Inflammatory macrophage treated with lipopolysaccharide for 4 hours (primary cell): ENCODE results near the gene POU6F2.
"Not testable (repeated sequence)": the region's sequence is repeated elsewhere in the genome, so short reads cannot be mapped to it uniquely, and the experiment has no call there.

ENCODE experiments used
- DNase-seq: peaks from one replicate; pipeline ENCODE4 v3.0.0-alpha.2; 2020

POU6F2 gene

DNA sequence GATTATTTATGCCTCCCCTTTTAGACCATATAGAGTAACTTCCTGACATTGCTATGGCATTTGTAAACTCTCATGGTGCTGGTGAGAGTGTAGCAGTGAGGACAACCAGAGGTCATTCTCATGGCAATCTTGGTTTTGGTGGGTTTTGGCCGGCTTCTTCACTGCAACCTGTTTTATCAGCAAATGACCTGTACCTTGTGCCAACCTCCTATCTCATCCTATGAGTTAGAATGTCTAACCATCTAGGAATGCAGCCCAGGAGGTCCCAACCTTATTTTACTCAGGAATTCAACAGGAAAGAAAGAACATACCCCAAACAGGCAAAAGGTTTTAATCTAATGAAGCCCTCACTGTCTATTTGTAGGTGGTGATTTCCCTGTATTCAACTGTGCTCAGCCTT is 383.1 kb downstream of the POU6F2 start:
- no peak for DNase-seq

DNA sequence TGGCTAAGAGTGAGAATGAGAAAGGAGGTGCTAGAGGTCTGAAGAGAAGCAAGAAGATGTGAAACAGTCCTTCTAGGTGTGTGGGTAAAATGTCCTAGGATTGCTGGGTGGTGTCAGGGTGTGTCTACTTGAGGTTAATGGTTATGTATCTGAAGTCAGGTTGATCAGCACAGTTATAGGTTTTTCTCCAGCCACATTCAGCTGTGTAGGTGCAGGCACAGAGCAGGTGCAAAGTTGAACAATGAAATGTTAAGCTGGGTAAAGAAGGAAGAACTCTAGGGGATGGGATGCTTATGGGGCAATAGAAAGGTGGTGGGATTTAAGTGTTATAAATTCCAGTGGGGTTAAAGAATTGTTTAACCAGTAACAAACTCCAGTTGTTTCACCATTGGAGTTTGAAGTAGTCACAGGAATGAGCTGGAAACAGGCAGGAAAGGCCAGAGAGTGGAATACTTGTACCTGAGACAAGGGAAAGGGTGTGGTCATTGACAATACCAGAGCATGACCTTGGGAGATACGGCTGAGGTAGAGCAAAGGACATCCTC is 388.1 kb downstream of the POU6F2 start:
- DNase-seq, result no peak

DNA sequence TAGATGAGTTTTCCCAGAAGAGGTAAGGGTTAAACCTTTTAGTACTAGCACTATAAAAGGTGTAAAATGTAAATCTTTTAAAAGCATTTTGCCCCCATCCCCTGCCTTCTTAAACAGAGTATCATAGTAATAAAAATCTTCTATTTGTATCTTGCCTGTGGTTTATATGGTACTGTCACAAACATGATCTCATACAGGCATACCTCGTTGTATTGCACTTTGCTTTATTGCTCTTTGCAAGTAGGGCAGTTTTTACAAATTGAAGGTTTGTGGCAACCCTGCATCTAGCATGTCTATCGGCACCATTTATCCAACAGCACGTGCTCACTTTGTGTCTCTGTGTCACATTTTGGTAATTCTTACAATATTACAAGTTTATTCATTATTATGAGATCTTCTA is 389.7 kb downstream of the POU6F2 start:
- DNase-seq, result no peak

DNA sequence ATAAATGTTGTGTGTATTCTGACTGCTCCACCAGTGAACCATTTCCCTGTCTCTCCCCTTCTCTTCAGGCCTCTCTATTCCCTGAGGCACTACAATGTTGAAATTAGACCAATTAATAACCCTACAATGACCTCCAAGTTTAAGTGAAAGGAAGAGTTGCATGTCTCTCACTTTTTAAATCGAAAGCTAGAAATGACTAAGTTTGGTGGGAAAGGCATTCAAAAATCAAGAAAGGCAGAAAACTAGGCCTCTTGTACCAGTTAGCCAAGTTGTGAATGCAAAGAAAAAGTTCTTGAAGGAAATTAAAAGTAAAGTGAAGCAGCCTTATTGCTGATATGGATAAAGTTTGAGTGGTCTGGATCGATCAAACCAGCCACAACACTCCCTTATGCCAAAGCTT is 390.2 kb downstream of the POU6F2 start:
- no peak for DNase-seq

DNA sequence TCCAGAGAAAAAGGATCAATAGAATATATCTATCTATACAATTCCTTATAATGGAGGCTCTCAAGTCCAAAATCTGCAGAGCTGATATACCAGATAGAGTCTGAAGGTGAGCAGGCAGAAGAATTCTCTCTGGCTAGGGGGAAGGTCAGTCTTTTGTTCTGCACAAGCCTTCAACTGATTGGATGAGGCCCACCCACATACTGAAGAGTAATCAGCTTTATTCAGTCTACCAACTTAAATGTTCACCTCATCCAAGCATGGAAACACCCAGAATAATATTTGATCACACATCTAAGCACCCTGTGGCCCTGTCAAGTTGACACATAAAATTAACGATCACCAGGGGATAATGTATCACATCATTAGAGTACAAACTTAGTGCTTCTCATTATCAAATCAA is 394.7 kb downstream of the POU6F2 start:
- no peak for DNase-seq

DNA sequence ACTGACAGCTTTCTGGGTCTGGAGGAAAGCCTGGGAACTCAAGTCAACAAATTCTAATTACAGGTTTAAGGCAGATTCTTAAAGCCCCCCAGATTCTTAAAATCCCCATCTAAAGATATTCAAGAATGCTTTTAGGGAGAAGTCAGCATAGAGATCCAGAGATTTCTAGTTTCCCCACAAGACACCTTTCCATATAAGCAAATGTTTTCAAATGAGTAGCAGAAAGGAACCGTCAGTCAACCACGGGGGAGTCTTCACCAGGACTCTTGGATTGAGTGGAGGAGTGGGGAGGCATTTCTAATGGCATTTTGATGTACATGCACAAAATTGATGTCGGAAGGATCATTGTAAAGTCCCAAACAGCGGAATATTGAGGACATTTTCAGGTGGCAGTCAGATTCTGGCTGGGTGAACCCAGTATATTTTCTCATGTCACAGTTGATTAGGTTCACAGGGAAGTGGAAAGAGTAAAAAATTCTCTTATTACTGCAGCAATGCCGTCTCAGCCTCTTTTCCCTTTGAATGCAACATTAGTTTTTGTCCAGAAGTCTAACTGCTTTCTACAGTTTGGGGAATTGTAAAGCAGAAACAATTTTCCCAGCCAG is 396.8 kb downstream of the POU6F2 start:
- no peak for DNase-seq

DNA sequence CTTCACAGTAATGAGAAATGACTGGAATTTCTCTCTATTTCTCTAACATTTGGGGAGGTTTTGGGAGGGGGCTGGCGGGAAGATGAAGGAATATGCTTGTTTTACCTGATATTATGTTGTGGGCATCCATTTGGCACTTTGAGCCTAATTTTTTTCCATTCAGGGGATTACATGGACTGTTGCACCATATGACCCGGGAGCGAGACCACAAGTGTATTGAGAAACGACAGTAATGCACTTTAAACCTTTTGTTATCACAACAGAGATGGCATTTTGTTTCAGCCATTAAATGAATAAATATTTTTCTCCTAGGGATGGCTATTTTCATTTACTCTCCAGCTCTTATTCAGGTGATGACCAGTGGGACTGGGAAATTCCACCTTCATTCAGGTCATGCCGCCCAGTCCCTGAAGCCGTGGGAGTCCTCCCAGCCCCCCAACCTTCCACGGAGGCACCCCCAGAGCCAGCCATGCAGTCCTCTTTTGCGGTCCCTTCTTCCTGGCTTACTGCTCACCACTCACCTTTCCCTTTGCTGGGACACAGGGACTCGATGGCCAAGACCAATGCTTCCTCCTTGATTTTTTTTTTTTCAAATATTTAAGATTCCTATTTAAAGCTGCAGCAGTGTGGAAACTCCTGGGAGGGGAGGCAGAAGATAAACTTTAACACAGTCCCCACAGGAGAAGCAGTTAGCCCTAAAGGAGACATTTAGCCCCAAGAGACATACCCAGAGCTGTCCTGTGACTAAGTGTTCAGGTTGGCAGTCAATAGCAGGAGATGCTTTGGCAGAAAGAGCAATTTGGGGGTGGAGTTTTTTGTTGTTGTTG is 397.6 kb downstream of the POU6F2 start:
- DNase-seq, result no peak

DNA sequence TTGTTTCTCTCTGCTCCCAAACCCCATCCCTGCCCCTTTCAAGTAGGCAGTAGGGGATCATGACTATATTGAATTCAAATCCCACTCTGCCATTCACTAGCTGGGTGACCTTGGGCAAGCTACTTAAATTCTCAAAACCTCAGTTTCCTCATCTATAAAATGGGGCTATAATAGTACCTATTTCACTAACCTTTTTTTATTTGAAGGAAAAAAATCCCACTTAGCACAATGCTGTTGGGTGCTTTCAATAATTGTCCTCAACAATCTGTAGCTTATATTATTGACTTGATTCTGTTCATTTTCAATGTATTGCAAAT is 398.1 kb downstream of the POU6F2 start:
- no peak for DNase-seq

DNA sequence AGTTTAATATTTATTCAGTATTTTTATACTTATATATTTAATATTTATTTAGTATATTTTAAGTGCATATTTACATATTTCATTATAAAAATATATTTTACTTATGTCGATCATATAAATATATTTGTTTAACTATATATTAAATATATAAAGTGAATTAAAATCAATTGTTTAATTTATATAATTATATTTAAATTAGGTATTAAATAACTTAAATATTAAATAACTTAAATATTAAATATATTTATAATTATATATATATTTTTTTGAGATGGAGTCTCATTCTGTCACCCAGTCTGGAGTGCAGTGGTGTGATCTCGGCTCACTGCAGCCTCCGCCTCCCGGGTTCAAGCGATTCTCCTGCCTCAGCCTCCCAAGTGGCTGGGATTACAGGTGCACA is 399.2 kb downstream of the POU6F2 start:
- DNase-seq, result not testable (repeated sequence)

DNA sequence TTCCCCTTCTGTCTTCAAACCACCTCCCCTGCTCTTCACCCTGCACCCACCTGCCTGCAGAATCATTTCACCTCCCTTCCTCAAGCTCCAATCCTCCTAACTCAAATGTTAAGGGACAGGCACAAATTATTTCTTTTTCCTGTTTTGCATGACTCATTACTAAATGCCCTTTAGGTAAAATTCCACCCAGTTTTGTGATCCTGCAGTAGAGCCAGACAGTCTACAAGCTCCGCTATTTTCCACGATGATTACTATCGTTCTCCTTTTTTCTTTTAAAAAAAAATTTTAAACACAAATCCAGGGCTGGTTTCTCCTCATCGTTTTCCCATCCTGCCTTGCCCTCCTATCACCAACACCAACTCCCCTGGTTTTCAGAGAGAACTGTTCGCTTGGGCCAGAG is 401.7 kb downstream of the POU6F2 start:
- DNase-seq, result no peak

DNA sequence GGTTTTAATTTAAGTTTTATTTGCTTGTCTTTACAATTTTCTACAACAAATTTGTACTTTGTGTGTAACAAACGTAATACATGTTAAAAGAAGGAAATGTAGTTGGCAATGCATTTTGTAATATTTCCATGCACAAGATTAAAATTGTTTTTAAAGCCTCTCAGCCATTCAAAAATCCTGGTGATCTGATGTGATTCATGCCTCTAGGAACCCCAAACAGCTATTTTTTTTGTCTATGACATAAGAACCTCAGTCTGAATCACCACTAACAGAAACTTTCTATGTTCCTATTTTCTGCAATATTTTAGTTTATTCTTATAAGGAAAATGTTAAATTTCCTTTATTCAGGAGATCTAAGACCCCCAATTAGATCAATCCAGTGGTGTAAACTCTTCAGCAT is 405.4 kb downstream of the POU6F2 start:
- DNase-seq, result no peak

DNA sequence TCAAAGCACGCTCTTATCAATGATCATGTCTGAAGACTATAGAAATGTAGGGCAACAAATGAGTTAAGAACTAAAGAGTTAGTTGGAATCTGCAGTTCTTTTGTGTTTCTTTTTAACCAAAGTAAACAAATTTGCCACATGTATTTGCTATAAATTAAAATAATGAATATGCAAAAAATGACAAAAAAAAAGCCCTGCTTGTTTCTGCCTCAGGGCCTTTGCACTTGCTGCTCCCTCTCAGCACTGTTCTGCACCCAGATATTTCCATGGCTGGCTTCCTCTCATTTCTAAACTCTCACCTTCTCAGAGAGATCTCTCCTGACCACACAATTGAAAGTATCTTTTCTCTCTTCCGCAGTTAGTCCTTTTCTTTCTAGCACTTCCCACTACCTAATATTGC is 406.7 kb downstream of the POU6F2 start:
- DNase-seq, result no peak

DNA sequence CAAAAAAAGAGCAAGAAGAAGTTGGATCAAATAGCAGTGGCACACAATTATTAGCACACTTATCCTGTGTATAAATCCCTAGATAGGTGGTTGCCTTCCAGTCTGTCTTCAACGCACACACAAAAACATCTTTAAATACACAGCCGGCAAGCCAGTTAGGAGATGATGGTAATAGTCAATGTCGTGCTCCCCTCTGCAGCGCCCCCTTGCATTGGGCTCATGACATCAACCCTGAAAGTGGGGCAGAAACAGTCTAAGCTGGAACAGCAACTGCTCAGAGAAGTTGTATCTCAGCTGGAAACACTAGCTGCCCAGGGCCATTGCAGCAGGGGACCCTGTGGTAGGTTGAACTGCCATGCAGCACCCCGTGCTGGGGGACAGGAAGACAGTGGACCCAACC is 409.0 kb downstream of the POU6F2 start:
- DNase-seq, result no peak

DNA sequence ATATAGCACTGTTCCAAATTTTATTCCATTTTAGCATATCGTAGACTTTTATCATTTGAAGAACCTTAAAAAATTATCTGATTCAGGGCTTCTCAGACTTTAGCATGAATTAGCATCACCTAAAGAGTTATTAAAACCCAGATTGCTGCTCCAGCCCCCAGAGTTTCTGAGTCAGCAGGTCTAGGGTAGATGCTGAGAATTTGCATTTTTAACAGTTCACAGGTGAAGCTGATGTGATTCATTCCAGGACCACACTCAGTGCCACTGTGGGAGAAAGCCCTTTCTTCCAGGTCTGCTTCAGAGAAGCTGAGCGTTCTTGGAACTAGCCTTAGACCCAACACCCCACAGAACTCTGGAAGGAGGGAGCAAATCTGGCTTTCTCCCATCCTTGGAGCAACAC is 414.4 kb downstream of the POU6F2 start:
- DNase-seq, result no peak

DNA sequence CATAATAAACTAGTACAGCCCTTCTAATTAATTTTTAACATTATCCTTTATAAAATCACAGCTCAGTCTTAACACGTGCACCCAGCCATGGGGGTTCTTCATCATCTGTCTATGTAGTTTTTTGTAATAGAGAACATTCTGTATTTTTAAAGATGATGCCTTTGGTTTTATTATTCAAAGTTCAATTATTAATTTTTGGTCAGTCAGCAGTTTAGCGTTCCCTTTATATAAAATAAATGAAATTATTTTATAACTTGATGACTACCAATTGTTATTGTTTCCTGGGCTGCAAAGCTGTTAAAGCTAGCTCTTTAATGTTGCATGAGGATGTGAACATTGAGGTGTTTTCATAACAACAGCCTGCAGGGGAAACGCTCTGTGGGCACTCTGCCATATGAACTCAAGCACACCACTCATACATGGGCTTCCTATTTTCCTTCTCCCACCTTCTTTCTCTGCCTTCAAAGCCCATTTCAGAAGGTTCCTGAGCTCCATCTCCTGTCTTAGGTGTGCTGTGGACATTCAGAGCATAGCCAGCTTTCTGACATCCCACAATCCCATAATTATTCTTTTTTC is 416.5 kb downstream of the POU6F2 start:
- no peak for DNase-seq

DNA sequence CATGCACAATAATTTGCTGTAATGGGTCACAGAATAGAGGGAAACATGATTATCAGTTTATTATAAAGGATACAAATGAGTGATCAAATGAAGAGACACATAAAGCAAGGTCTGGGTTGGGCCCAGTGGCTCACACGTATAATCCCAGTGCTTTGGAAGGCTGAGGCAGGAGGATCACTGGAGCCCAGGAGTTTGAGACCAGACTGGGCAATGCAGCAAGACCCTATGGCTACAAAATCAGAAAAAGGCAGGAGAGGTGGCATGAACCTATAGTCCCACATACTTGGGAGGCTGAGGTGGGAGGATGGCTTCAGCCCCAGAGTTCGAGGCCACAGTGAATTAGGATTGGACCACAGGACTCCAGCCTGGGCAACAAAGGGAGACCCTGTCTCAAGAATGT is 421.7 kb downstream of the POU6F2 start:
- no peak for DNase-seq

DNA sequence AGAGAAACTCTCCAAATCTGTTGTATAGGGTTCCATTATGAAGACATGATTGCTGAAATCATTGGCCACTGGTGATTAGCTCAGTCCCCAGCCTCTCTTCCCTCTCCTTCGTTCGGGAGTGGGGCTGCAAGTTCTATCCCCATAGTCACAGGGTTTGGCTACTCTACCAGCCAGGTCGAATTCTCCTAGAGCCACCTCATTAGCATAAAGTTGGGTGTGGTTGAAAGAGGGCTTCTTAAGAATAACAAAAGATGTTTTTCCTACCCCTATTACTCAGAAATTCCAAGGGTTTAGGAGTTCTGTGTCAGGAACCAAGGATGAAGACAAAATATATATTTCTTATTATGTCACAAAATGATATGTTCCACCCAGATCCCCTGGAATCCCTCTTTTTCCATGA is 422.3 kb downstream of the POU6F2 start:
- DNase-seq, result no peak

DNA sequence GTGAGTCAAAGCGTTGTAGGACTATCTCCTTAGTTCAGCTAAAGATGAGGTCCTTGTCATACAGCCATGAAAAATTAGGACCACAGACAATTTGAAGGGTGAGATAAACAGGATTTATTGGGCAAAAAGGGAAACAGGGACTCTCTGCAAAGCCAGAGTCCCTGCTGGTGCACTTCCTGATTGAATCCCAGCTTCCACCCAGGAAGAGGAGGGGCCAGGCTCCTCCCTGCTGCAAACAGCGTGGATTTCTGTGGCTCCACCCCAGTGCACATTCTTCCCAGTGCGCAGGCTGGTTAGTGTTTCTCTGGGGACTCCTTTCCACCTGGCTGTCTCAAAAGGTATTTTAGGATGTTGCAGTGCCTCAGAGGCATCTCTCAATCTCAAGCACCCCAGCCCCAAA is 423.1 kb downstream of the POU6F2 start:
- no peak for DNase-seq

DNA sequence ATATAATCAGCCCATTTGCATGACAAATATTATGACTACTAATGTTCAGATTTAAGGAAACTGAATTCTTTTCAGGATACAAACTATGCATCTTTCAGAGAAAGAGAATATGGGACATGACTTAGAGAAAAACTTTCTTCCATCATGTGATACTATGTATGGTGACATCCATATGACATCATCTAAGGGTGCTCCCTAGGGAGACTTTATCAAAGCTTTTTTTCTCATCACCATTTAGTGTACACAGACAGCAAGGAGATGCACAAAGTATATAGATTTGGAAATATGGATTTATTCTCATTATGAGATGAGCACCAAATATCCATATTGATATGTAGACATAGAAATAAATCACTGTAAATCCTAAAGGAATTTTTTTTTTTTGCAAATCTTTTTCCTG is 424.3 kb downstream of the POU6F2 start:
- DNase-seq, result no peak

DNA sequence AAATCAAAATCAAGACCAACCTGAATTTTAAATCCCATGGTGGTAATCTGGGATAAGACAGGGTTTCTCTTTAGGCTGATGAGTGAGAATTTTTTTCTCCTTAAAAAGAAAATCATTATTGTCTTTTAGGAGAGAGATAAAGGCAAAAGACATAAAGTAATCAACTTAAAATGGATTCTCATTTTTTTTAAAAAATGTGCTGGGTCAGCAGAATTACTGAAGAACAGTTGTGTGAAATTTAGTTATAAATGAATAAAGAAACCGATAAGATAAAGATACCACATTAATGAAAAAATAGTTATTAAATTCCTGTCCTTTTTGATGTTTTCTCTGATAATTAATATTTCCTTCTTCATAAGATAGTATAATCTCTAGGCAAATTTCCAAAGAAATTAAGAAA is 427.2 kb downstream of the POU6F2 start:
- no peak for DNase-seq

DNA sequence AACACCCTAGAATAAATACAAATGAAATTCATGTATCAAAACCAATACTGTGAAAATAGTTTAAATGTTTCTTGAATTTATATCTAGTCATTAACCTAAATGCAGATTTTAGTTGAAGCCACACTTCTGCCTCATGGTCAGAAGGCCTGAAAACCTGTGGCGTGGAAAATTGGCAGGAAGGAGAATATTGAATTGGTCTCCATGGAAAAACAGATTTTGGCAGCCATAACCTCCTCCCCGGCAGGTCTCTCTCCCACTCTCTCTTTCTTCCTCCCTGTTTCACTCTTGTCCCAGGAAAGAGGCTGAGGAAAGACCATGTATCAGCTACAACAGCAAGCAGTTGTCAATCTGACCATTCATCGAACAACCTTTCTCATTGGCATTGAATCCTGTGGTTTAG is 427.9 kb downstream of the POU6F2 start:
- no peak for DNase-seq

DNA sequence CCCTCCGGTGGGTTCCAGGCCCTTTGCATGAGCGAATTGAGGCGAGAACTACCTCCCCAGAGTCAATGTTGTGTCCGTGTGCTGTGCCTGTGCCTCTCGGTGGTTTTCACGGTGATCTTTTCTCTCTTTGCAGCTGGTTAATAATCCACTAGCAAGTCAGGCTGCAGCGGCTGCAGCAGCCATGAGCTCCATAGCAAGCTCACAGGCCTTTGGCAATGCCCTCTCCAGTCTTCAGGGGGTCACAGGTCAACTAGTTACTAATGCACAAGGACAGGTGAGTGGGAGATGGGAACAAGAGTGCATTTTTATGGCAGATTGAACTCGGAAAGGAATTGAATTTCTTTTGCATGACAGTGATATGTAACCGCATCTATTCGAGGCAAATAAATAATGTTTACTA is 428.8 kb downstream of the POU6F2 start:
- DNase-seq, result no peak

DNA sequence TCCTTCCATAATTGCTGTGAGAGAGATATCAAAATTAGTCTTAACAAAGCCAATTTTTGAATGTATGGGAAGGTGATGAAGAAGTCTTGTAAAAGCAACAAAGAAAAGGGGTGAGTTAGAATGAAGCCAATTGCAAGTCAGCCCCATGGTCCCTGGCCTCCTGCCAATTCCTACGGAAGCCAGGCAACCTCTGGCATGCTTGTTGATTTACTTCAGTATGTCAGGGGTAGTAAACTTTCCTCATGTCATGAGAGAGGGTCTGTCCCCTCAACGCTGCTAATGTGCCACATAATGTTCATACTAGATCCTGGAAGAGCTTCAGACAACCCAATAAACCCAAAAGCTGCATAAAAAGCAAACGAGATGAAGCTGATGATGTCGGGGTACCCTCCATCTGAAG is 429.4 kb downstream of the POU6F2 start:
- no peak for DNase-seq

DNA sequence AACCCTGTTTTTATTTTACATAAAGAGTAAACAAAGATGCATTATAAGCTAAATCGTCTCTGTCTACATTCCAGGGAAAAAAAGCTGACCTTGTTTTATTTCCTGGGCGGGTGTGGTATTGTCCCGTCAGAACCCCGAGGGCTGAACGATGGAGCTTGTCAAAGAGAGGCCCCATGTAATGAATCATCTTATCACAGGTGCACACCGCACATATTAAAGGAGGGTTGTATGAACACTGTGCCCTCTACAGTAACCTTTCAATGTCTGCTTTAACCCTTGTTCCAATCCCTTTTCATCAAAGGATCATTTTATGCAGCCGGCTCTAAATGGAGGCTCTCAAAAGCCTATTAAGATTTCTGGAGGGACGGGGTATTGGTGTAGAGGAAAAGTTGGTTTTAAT is 430.0 kb downstream of the POU6F2 start:
- DNase-seq, result no peak

DNA sequence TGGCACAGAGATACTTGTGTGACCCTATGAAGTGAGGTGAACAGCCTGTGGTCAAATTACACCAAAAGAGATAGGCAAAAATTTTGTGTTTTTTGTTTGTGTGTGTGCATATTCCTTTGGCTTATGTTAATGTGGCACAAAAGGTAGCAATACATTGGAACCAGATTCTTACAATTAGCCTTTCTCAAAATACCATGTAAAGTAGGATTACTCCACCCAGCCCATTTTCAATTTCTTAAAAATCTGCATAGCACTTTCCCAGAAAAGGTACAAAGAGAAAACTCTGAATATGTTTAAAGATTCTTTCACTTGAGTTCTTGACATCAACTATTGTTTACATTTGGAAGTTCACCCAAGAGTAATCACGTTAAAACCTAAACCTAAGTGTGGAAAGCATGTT is 431.2 kb downstream of the POU6F2 start:
- no peak for DNase-seq
